ENCODE results near the gene XPO6. TPM values are rescaled to one million over a fixed set of nuclear protein-coding genes. Genes with fewer than 3 reads are reported as not detected.

XPO6 gene
- total RNA-seq, 1 donor from 2014 or later = 71.6 TPM

DNA sequence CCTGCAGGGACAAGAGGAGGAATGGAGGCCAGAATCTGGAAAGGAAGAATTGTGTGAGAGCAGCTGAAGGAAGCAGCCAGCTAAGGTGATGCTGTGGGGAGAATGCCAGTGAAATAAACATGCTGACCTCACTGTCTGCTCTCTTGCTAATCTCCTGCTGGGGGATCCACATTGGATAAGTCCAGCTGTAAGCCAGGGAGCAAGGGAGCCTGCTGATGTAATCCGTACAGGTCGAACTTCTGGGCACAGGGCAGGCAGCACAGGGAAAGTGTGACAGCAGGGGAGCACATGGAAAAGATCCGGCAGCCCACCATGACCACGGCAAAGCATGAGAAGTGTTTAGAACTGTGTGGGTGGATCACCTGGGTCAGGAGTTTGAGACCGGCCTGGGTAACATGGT, 7.5 kb upstream of the XPO6 start:
- Mint-ChIP-seq H3K9me3 (no peaks in the 10 kb centered on the region), H3K27me3 (ENCODE audit: insufficient read depth, low read depth) (peaks cover 5% of the 10 kb centered on the region), H3K36me3 (no peaks in the 10 kb centered on the region), H3K27ac (peak overlapping the region; percentile 74), H3K4me1 (peaks cover 5% of the 10 kb centered on the region), H3K4me3 (no peak overlapping the region)
- no peak overlapping the region for H3K27ac ChIP-seq
- H3F3A ChIP-seq (ENCODE audit: low read depth) = peaks cover 3% of the 10 kb centered on the region
- H3K4me3 ChIP-seq = no peak overlapping the region
- no peaks in the 10 kb centered on the region for H3K27me3 ChIP-seq
- no peak overlapping the region for H3K4me2 ChIP-seq
- no peaks in the 10 kb centered on the region for H4K20me1 ChIP-seq (ENCODE audit: low read depth)
- H2AFZ ChIP-seq (replicated peaks) = no peak overlapping the region
- no peaks in the 10 kb centered on the region for H3K79me2 ChIP-seq (ENCODE audit: low read depth)
- H3K4me1 ChIP-seq = no peaks in the 10 kb centered on the region
- peak; percentile 26 for DNase-seq (ENCODE audit: low spot score)
- no peaks in the 10 kb centered on the region for H3K9me3 ChIP-seq (ENCODE audit: low read depth)
- H3K9ac ChIP-seq = no peak overlapping the region
- TF ChIP-seq EZH2phosphoT487 (IDR thresholded peaks at IDR 0.05) = no peak
- TF ChIP-seq, protein P1, sequence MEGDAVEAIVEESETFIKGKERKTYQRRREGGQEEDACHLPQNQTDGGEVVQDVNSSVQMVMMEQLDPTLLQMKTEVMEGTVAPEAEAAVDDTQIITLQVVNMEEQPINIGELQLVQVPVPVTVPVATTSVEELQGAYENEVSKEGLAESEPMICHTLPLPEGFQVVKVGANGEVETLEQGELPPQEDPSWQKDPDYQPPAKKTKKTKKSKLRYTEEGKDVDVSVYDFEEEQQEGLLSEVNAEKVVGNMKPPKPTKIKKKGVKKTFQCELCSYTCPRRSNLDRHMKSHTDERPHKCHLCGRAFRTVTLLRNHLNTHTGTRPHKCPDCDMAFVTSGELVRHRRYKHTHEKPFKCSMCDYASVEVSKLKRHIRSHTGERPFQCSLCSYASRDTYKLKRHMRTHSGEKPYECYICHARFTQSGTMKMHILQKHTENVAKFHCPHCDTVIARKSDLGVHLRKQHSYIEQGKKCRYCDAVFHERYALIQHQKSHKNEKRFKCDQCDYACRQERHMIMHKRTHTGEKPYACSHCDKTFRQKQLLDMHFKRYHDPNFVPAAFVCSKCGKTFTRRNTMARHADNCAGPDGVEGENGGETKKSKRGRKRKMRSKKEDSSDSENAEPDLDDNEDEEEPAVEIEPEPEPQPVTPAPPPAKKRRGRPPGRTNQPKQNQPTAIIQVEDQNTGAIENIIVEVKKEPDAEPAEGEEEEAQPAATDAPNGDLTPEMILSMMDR (IDR thresholded peaks at IDR 0.05) = no peak
- no peak for TF ChIP-seq EZH2 (IDR thresholded peaks at IDR 0.05)
- no peaks in the 10 kb centered on the region for H3K36me3 ChIP-seq

- Histone ChIP-seq H3K9me3 (ENCODE audit: low read depth) (no peaks in the 10 kb centered on the region), H3F3A (ENCODE audit: low read depth) (peaks cover 3% of the 10 kb centered on the region), H3K27ac (no peak overlapping the region), H3K27me3 (no peaks in the 10 kb centered on the region), H3K9ac (no peak overlapping the region), H2AFZ (replicated peaks) (no peak overlapping the region), H3K79me2 (ENCODE audit: low read depth) (no peaks in the 10 kb centered on the region), H3K36me3 (no peaks in the 10 kb centered on the region), H4K20me1 (ENCODE audit: low read depth) (no peaks in the 10 kb centered on the region), H3K4me1 (no peaks in the 10 kb centered on the region), H3K4me2 (no peak overlapping the region), H3K4me3 (no peak overlapping the region)
- H3K9me3 Mint-ChIP-seq = no peaks in the 10 kb centered on the region
- no peak overlapping the region for H3K4me3 Mint-ChIP-seq
- H3K27ac Mint-ChIP-seq = no peak overlapping the region
- peaks cover 5% of the 10 kb centered on the region for H3K4me1 Mint-ChIP-seq
- TF ChIP-seq EZH2 (IDR thresholded peaks at IDR 0.05) (no peak), EZH2phosphoT487 (IDR thresholded peaks at IDR 0.05) (no peak)
- TF ChIP-seq, protein P1 (IDR thresholded peaks at IDR 0.05) = peak; percentile 32
- DNase-seq (ENCODE audit: low spot score) = peak; percentile 31
- peaks cover 5% of the 10 kb centered on the region for H3K27me3 Mint-ChIP-seq (ENCODE audit: insufficient read depth, low read depth)
- no peaks in the 10 kb centered on the region for H3K36me3 Mint-ChIP-seq
Measured at GRCh38 chr16:28218109-28218508, 6.3 kb upstream of the XPO6 start.

- Mint-ChIP-seq H3K9me3 (no peaks in the 10 kb centered on the region), H3K4me3 (no peak overlapping the region), H3K4me1 (peaks cover 6% of the 10 kb centered on the region), H3K27ac (no peak overlapping the region), H3K27me3 (ENCODE audit: insufficient read depth, low read depth) (peaks cover 5% of the 10 kb centered on the region), H3K36me3 (no peaks in the 10 kb centered on the region)
- H4K20me1 ChIP-seq (ENCODE audit: low read depth) = no peaks in the 10 kb centered on the region
- H3K79me2 ChIP-seq (ENCODE audit: low read depth) = no peaks in the 10 kb centered on the region
- no peak overlapping the region for H3K4me2 ChIP-seq
- DNase-seq (ENCODE audit: low spot score) = no peak
- H3K9ac ChIP-seq = no peak overlapping the region
- TF ChIP-seq, protein P1 (IDR thresholded peaks at IDR 0.05) = no peak
- TF ChIP-seq EZH2 (IDR thresholded peaks at IDR 0.05) = no peak
- TF ChIP-seq EZH2phosphoT487 (IDR thresholded peaks at IDR 0.05) = no peak
- H3F3A ChIP-seq (ENCODE audit: low read depth) = peaks cover 3% of the 10 kb centered on the region
- no peak overlapping the region for H3K4me3 ChIP-seq
- no peaks in the 10 kb centered on the region for H3K4me1 ChIP-seq
- H3K36me3 ChIP-seq = no peaks in the 10 kb centered on the region
- no peak overlapping the region for H3K27ac ChIP-seq
- H3K27me3 ChIP-seq = no peaks in the 10 kb centered on the region
- no peaks in the 10 kb centered on the region for H3K9me3 ChIP-seq (ENCODE audit: low read depth)
- peak overlapping the region; percentile 34 for H2AFZ ChIP-seq (replicated peaks)
Measured at GRCh38 chr16:28217326-28217725, 5.6 kb upstream of the XPO6 start.
